TTC549 (cell line): ENCODE data around the gene HEG1.

Experiments
- FAIRE-seq: peaks from 2 replicates; lab custom pipeline; 2012; peaks lifted over from hg19 to GRCh38; lab: Jason Lieb, UNC

Gene HEG1

DNA sequence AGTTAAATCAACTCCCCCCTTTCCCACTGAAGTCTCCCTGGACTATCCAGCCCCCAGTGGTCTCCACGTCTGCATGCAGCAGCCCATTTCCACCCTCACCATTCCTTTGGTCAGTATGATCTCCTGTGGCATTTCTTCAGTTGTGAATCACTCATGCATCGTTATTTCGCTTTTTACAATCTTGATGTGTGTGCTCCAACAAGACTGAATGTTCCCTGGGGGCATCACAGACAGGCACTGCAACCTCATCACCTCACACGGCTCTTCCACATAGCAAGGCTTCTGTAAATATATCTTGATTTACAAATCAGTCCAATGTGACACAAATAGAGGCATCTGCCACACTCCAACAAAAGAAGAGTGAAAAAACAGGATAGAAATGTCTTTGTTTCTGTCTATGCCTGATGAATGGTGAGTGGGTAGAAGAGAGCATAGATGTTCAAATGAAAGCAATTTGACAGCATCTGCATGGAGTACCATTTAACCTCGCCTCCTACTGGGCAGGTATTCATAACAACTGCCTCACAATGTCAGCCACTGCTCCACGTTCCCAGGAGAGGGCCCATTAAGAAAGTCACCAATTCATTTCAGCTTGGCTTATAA, 5.2 kb downstream of the HEG1 start:
- no peak for FAIRE-seq

DNA sequence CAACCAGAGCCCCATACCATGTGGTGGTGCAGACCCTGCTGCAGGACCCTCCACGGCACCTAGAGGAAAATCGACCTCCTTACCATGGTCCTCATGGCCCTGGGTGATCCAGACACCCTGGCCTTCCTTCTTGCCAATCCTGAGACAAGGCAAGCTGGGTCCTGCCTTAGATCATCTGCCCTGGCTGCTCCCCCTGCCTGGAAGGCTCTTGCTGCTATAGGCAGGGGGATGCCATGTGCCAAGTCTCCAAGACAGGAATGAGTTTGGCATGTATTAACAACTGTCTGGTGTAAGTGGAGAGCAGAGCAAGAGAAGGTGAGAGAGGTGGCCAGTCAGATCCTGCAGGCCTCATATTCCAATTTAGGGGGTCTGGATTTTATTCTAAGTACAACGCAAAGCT, 7.5 kb downstream of the HEG1 start:
- FAIRE-seq: no peak

DNA sequence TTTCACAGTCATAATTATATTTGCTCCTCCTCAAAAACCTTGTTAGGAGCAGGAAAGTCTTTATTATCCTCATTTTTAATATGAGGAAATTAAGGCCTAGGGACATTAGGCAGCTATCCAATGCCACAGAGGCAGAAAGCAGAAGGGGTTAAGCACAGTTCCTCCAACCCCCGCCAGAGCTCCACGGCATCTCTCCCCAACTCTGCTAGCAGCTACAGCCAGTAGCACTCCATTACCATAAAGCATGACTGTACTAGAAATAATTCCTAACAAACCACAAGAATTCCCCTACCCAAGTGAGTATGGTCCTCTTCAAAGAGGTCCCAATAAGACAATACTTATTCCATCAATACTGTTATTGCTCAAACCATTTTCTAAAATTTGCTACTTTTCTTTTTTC, 9.8 kb downstream of the HEG1 start:
- no peak for FAIRE-seq

DNA sequence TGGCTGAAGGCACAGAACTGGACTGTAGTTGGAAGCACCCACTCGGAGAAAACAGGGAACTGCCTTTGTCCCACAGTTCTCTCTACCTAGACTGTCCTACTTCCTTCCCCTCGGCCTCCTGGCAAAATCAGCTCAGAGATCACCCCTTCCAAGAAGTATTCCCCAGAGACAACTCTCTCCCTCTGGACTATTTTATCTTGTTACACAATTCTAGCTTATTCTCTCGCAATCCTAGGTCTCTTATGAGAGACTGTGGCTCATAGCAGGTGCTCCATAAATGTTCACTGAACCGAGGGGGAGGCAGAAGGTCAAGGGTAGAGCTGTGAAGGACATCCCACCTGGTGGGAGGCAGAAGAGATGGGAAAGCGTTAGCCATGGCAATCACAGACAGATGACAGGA, 10.6 kb downstream of the HEG1 start:
- FAIRE-seq: no peak

DNA sequence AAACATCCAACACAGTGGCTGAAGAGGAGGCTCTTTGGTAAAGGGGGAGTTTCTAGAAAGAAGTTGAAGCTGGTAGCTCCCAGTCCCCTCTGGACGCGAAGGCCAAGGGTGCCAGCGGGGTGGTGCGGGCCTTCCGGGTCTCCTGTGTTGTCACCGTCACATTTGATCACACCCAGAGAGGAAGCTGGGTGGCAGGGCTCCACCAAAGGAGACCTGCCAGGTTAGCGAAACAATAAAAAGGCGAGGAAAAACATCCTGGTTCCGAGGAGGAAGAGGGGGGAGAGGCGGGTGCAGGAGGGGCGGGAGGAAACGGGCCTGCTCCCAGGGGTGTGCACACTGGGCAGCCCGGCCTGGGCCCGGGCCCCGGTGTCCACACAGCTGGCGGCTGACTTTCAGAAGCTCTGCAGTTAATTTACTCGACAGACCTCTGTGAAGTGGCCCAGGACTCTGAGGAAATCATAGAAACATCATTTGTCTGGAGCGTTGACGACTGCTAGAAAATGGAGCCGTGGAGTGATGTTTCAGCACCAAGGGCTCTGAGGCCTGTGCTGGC, 12.1 kb downstream of the HEG1 start:
- FAIRE-seq: no peak

DNA sequence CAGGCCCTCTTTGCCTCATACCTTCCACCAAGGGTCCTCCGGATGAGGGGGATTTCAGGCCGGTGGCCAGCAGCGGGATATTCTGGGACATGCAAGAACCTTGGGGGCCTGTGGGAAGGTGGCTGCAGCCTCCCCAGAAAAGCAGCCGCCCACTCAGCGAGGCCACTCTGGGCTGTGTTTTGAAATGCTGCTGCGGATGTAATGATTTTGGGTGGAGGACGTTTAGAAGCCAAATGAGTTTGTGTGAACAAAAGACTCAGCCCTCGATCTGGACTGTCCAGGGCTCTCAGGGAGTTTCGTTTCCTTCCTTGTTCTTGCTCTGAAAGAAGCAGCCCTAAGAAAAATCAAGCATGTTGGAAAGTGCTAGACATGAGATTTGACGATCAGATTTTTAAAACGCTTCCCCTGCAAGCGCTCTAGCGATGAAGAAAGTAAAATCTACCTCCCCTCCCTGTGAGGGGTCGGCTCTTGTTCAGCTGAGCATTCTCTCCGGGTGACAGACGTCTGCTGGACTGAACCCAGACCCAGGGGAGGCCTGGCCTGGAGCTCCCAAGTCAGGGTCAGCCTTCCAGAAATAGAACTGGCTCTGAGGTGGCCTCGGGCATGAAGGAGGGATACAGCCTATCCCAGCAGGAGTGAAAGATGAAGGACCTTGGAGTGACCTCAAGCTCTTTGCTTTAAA, 12.9 kb downstream of the HEG1 start:
- no peak for FAIRE-seq

DNA sequence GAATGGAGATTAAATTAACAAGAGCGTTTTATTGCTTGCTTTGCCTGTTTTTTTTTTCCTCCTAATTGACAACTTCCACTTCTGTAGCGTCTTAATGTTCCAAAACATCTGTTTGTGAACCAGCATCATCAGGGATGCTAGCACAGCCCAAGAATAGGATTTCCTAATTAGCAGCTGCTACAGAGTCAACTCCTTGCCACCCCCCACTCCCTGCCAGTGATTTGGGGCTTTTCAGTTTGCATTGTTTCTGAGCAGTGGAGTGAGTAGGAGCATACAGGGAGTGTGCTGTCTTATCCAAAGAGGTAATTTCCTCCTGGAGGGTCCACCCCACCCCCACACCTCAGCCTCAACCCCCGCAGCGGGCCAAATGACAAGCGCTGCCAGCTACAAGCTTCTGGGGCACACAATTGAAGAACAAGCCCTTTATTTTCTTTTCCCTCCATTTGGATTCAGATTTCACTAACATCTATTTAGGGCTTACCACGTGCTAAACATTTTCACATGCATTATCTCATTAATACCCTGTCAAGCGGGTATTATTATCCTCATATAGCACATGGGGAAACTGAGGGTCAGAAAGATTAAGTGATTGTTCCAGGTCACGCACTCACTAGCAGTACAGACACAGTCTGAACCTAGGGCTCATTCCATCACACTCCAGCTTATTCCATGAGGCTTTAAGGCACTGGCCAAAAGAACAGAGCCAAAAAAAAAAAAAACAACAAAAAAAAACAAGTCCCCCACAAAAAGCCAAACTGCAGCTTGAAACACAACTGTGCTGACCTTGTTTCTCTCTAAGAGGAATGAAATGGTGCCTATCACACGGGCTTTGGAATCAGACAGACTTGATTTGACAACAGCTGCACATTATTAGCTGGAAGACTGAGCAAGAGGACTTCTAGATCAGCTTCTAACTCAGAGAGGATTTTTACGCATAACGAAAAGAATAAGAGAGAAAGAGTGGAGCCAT, 16.4 kb downstream of the HEG1 start:
- FAIRE-seq: no peak

DNA sequence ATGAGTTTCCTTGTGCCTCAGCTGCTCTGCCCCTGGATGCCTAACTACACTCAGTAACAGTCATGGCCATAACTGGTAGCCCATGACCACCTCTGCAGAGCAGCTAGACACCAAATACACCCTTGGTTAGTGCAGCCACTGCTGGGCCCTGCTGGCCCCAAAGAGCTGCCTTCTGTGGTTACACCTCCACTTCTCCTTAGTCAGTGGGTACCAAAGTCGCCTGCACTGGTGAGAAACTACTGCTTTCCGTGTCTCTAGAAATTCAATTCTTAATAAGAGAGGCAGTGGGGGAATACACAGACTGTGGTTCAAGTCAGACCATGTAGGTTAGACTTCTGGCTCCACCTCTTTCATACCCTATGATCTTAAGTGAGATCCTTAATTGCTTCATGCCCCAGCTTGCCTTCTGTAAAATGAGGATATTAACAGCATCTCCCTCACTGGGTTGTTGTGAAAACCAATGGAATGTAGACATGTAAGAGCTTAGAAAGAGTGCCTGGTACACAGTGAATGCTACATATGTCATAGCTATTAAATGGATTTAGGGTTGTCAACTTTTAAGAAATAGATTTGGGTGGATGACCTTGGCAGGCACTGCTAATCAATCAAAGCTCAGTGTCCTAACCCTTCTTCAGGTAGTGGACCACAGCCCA, 18.2 kb downstream of the HEG1 start:
- no peak for FAIRE-seq

DNA sequence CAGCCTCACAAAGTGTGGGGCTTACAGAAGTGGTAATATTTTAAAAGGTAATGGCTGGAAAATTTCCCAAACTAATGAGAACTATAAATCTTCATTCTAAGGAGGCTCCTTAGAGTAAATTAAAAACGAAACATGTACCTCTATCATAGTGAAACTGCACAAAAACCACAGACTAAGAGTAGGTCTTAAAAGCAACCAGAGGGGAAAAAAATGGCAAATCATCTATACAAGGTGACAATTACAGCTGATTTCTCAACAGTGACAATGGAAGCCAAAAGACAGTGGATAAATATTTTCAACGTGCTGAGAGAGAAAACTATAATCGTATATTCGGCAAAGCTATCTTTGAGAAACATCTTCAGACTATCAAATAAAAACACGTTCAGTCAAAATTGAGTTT, 20.6 kb downstream of the HEG1 start:
- no peak for FAIRE-seq

DNA sequence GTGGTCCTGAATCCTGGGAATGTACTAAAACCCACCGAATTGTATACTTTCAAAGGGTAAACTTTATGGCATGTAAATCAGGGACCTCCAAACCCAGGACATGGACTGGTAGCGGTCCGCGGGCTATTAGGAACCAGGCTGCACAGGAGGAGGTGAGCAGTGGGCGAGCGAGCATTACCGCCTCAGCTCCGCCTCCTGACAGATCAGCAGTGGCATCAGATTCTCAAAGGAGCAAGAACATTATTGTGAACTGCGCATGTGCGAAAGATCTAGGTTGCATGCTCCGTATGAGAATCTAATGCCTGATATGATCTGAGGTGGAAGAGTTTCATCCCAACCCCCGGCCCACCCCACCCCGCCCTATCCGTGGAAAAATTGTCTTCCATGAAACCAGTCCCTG, 22.2 kb downstream of the HEG1 start:
- no peak for FAIRE-seq

DNA sequence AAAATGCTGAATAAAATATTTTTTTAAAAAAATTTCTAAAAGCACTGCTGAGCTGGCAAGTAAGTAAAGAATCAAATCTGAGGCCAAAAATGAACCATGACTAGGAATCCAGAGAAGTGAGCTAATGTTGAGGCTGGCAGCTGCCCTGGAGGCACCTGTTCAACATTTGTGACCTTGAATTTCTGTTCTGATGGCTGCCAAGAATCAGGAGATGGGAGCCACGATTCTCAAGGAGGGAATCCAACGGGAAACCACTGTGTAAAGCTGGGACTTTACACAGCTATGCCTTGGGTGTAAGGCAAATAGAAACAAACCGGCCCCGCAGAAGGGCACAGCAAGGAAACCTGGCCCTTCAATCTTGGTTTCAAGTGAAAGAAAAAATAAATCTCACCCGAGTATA, 22.7 kb downstream of the HEG1 start:
- no peak for FAIRE-seq

DNA sequence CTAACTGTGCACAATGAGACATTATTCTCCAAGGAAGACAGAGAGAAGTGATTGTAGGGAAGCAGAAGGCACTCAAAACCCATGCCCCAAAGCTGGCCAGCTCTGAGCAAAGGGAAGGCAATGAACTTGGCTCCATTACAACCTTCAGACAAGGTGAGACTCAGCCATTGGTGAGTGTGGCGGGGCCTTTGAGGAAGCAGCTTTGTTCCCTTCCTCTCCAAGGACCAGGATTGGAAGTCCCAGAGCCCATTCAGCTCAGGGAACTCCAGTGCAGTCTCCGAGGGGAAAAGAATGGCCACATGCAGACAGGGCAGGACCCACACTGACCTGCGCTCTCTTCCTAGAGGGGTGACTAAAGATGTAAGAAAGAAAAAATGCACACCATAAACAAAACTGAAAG, 23.1 kb downstream of the HEG1 start:
- FAIRE-seq: no peak

DNA sequence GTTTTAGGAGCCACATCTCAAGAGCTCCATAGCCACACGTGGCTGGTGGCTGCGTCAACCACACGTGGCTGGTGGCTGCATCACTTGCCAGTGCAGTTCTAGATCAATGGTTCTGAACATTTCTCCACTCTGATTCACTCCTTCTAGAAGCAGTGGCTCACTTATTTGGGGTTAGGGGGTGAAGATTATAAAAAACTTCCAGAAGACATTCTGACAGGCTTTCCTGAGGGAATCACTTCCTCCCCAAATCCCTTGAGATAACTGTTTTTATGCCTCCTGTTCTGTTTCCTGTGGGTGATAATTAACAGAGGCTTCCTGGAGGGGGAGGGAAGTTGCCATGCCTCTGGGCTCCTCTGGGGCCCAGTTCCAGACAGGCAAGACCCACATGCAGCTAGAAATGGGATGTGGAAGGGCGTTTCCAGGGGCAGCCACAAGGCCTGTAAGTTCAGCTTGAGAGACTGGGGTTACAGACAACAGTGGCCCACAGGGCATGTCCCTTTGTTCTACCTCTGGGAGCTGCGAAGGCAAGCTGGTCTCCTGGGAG, 23.6 kb downstream of the HEG1 start:
- FAIRE-seq: no peak

DNA sequence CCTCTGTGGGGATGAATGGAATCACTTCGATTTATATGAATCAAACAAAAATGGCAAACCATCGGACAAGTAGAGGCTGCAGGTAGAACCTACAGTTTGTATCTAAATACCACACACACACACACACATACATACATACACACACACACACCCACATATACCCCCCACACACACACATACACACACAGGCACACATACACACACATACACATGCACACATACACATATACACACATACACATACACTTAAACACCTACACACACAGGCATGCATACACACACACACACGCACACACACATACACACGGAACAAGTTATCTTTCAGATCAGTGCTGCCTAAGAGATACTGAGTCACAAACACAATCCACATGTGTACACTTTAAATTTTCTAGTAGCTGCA, 24.3 kb downstream of the HEG1 start:
- FAIRE-seq: no peak

DNA sequence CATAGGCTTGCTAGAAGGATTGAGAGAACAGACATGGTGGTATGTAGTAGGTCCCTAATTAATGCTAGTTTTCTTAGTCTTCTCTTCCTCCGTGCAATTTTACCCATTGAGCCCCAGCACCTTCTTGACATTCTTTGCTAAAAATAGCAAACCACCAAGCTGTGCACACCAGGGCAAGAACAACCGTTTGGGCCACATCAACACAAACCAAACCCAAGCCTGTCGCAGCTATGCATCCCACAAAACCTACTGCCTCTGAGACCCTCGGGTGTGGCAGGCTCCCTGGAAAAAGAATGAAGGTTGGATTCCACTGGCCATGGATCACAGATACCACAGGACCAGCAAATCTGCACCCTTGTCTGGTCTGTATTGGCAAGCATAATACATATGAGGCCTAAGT, 27.1 kb downstream of the HEG1 start:
- FAIRE-seq: no peak

DNA sequence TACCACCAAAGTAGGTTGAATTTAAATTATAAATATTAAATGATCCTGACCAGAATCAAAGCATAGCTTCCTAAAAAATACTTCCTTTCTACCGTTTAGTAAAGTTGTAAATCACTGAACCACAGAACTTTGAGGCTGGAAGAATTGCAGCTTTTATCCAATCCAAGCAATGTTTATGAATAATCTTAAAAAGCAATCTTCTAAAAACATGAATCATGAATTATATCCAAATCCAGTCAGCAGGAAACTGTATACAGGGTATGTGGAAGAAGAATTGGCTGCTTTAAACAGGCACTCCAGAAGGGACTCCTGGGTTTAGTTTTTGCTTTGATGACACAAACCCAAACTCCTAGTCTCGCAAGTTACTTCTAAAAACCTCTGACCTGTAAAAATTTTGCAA, 30.2 kb downstream of the HEG1 start:
- FAIRE-seq: no peak

DNA sequence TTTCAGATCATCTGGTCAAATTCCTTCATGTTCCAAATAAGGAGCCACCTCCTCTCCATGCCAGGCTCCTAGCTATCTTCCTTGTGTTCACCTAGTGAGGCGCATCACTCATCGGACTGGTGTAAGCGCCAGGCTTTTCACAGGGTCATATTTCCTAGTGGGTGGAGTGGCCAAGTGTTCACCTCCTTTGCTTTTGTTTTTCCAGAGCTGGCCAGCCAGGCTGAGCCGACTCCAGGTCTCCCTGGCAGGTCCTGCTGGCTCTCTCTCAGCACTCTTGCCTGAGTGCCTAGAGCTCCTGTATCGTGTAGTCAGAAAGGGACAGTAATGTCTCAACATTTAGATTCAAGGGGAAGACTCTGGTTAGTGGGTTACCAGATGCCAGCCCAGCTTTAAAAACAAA, 31.0 kb downstream of the HEG1 start:
- no peak for FAIRE-seq

DNA sequence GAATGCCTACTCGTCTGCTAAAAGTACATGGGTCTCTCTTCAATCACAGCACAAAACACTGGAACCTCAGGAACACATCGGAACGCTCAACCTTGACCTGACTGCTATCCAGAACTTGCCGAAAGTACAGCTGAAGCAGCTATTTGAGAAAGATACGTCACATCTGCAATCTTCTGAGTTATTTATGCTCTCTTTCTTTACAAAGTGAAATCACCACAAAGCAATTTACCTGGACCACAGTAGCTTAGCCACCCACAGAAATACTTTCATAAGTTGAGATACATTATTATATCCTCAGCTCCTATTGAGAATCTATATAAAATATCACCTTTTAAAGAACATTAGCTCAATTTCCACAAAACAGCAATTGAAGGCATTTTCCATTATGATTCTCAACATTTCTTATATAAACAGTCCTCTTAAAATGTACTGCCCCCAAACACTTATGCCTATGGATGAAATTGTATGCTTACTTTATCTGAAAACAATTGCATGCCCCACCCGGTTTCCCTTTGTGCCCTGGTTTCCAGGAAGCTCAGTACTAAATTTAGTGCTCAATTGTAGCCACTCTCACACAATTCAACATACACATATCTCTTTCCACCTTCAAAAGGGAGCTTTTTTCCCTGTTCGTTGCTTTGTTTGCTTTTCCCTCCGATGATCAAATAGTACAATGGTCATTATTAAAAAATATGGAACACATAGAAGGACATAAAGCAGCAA, 31.8 kb downstream of the HEG1 start:
- FAIRE-seq: no peak

DNA sequence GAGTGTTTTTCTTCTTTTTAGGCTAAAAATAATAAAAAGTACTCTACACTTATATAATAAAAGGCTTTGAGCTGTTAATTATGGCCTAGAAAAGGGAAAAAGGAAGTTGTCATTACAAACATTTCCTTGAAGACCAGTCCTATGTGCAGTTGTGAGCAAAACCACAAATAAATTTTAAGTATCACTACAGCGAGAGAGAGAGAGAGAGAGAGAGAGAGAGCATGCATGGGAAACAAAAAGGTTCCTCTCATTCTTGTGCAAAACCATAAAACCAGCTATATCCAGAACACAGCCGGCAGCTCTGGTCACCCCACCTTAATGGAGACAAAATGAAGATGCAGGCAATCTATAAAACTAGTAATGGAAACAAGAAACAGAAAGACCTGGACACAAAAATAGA, 33.6 kb downstream of the HEG1 start:
- FAIRE-seq: no peak

DNA sequence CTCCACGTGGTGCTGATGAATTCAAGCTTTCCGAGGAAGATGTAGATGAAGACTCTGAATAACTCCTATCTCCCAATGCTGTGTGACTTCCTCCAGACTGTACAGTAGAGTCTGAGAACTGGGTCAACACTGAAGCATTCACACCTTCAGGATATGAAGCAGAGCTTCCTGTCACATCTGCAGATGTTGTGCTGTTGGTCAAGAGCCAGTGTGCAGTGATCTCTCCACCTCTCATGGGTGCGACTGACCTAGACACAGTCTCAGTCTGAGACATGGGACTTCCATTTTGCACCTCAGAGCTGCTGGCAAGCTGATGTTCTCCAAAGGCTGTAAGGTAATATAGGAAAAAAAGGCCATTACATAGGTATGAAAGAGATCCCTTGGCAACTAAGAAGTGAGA, 36.5 kb downstream of the HEG1 start:
- no peak for FAIRE-seq

DNA sequence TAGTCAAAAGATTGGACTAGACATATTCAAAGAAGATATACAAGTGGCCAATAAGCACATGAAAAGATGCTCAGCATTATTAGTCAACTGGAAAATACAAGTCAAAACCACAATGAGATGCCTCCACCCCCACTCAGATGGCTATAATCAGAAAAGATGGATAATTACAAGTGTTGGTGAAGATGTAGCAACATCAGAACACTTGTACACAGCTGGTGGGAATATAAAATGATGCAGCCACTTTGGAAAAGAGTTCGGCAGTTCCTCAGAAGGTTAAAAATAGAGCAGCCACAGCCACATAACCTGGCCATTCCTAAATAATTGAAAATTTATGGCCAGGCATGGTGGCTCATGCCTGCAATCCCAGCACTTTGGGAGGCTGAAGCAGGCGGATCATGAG, 38.4 kb downstream of the HEG1 start:
- FAIRE-seq: no peak
